ENCODE data around the gene ZC3H11A.
"Not testable (repeated sequence)": the region's sequence is repeated elsewhere in the genome, so short reads cannot be mapped to it uniquely, and the experiment has no call there.

- not testable (repeated sequence) for TF ChIP-seq TARDBP (IDR thresholded peaks at IDR 0.05); NFRKB (IDR thresholded peaks at IDR 0.05); LEF1 (IDR thresholded peaks at IDR 0.05; ENCODE audit: borderline replicate concordance)
Observed at GRCh38 chr1:203758749-203759148, 36.7 kb upstream of the ZC3H11A start.
